Measurements from ENCODE around the gene WASHC3. TPM values are rescaled to one million over a fixed set of nuclear protein-coding genes. Genes with fewer than 3 reads are reported as not detected.
"Not testable (repeated sequence)": the region's sequence is repeated elsewhere in the genome, so short reads cannot be mapped to it uniquely, and the experiment has no call there.

Gene WASHC3
- total and polyA plus RNA-seq, 2 donors (not counting 3 experiments of a cell fraction or from before 2014, with no cell fraction given): 27.8 to 28.8 TPM

- TF ChIP-seq FOS (IDR thresholded peaks at IDR 0.05; ENCODE audit: borderline replicate concordance, insufficient read depth, low read length) (no peak), JUN (IDR thresholded peaks at IDR 0.05; ENCODE audit: borderline replicate concordance, insufficient read depth, insufficient read length, low read depth) (no peak), MAX (IDR thresholded peaks at IDR 0.05; ENCODE audit: insufficient read depth, insufficient read length) (no peak), EZH2 (IDR thresholded peaks at IDR 0.05; ENCODE audit: borderline replicate concordance, low read depth, low read length, severe bottlenecking) (no peak), CTCF (IDR thresholded peaks at IDR 0.05; ENCODE audit: extremely low read depth in 1 of 2, insufficient read depth in 1 of 2, low read depth in 1 of 2, low read length in 2 of 2) (no peak), POLR2AphosphoS5 (IDR thresholded peaks at IDR 0.05; ENCODE audit: insufficient read depth, low read depth, low read length) (no peak), MYC (IDR thresholded peaks at IDR 0.05; ENCODE audit: low read depth, low read length) (no peak), GATA2 (IDR thresholded peaks at IDR 0.05; ENCODE audit: insufficient read depth, insufficient read length, low read depth, low read length) (no peak), POLR2A (IDR thresholded peaks at IDR 0.05; ENCODE audit: low read depth, low read length) (no peak)
- Histone ChIP-seq H3K79me2 (ENCODE audit: control insufficient read depth, insufficient read depth, low read length) (no peaks in the 10 kb centered on the region), H3K9me3 (replicated peaks; ENCODE audit: control insufficient read depth, insufficient read depth, low read length) (no peaks in the 10 kb centered on the region), H4K20me1 (replicated peaks; ENCODE audit: control insufficient read depth, extremely low read depth, insufficient read depth, low read length) (no peaks in the 10 kb centered on the region), H3K4me1 (ENCODE audit: control insufficient read depth, extremely low read depth, insufficient read depth, low read length) (no peaks in the 10 kb centered on the region), H3K27me3 (ENCODE audit: control insufficient read depth in 2 of 2, insufficient read depth in 2 of 2, low read length in 2 of 2) (no peaks in the 10 kb centered on the region), H3K4me2 (ENCODE audit: insufficient read depth, low read length) (no peak overlapping the region), H2AFZ (ENCODE audit: low read depth, low read length) (no peak overlapping the region), H3K36me3 (ENCODE audit: control insufficient read depth in 2 of 2, extremely low read depth in 1 of 2, insufficient read depth in 2 of 2, low read length in 2 of 2) (peaks cover 2 to 12% of the 10 kb centered on the region in 2 experiments), H3K9ac (replicated peaks; ENCODE audit: extremely low read depth, insufficient read depth, low read length) (no peak overlapping the region), H3K9me1 (replicated peaks; ENCODE audit: control insufficient read depth, extremely low read depth, insufficient read depth, low read length) (no peaks in the 10 kb centered on the region), H3K4me3 (replicated peaks in 1 of 3; ENCODE audit: insufficient read depth in 1 of 3, low read depth in 1 of 3, low read length in 3 of 3) (no peak overlapping the region), H3K27ac (ENCODE audit: insufficient read depth, low read depth, low read length) (no peak overlapping the region)
- no TSS peak for BruUV-seq (replicated peaks)
- DNase-seq (ENCODE audit: low read depth, low spot score): no peak
- ChIA-PET POLR2A (no interaction called here), CTCF (interaction anchor here (2.4 to 2.5 kb wide), 2 partner anchors 11 to 14 kb away, joined by 7 to 13 read pairs; no protein-coding TSS in a partner anchor)
- FAIRE-seq: no peak
- dilution Hi-C loops (cut with MboI; ENCODE audit: extremely low pct_ligation_motif_present, low sequenced_read_pairs): no loop called here
- intact Hi-C loops (cut with micrococcal nuclease): no loop called here
Measured at GRCh38 chr12:102080842-102081241, 19.1 kb upstream of the WASHC3 start.

GRCh38 chr12:102072092-102072491, 10.3 kb upstream of the WASHC3 start:
- H3K36me3 ChIP-seq (ENCODE audit: control insufficient read depth in 2 of 2, extremely low read depth in 1 of 2, insufficient read depth in 2 of 2, low read length in 2 of 2); H3K9me1 ChIP-seq (replicated peaks; ENCODE audit: control insufficient read depth, extremely low read depth, insufficient read depth, low read length); FAIRE-seq; H3K27ac ChIP-seq (ENCODE audit: insufficient read depth, low read depth, low read length); dilution Hi-C loops (cut with MboI; ENCODE audit: extremely low pct_ligation_motif_present, low sequenced_read_pairs); H3K9ac ChIP-seq (replicated peaks; ENCODE audit: extremely low read depth, insufficient read depth, low read length); H3K4me3 ChIP-seq (replicated peaks in 1 of 3; ENCODE audit: insufficient read depth in 1 of 3, low read depth in 1 of 3, low read length in 3 of 3); POLR2A ChIA-PET; CTCF ChIA-PET; H3K4me2 ChIP-seq (ENCODE audit: insufficient read depth, low read length); DNase-seq (ENCODE audit: low read depth, low spot score); BruUV-seq (replicated peaks); H3K79me2 ChIP-seq (ENCODE audit: control insufficient read depth, insufficient read depth, low read length); H3K9me3 ChIP-seq (replicated peaks; ENCODE audit: control insufficient read depth, insufficient read depth, low read length); H2AFZ ChIP-seq (ENCODE audit: low read depth, low read length); H3K27me3 ChIP-seq (ENCODE audit: control insufficient read depth in 2 of 2, insufficient read depth in 2 of 2, low read length in 2 of 2); H4K20me1 ChIP-seq (replicated peaks; ENCODE audit: control insufficient read depth, extremely low read depth, insufficient read depth, low read length); intact Hi-C loops (cut with micrococcal nuclease): not testable (repeated sequence)
- H3K4me1 ChIP-seq (ENCODE audit: control insufficient read depth, extremely low read depth, insufficient read depth, low read length): peaks cover 12% of the 10 kb centered on the region

Measured in endothelial cell of umbilical vein (primary cell).